ENCODE data around the gene NOXA1.

GRCh38 chr9:137390553-137391410, 32.4 kb upstream of the NOXA1 start:
- TF ChIP-seq CTCF (conservative IDR thresholded peaks at IDR 0.05; ENCODE audit: low read depth, low read length) (no peak), EZH2 (IDR thresholded peaks at IDR 0.05; ENCODE audit: borderline replicate concordance, low read depth, low read length, poor library complexity, severe bottlenecking) (no peak)
